HCT116 (cell line): ENCODE data around the gene FCGR3A. TPM values are rescaled to one million over a fixed set of nuclear protein-coding genes. Genes with fewer than 3 reads are reported as not detected.
"Not testable (repeated sequence)": the region's sequence is repeated elsewhere in the genome, so short reads cannot be mapped to it uniquely, and the experiment has no call there.

ENCODE experiments used
- ATAC-seq: fragments of 200-7000 bp; cut with Tn5 transposase; 2 replicates; pipeline ENCODE4 v1.9.1; 2020; ENCODE audit warnings: mild to moderate bottlenecking, moderate library complexity
- BruUV-seq: library from RNA; stranded (reverse); fragments of 400-500 nt; replicated peaks from 2 replicates; lab custom pipeline; 2021; lab: Mats Ljungman, UMichigan
- CTCF ChIA-PET: fragments of 300-600 bp; sonication (Branson Sonifier 250); formaldehyde crosslinking; loops from one replicate; lab custom pipeline; 2021; ENCODE audit warnings: antibody characterized with exemption; lab: Charles Lee
- POLR2A ChIA-PET: fragments of 300-600, 350-600 bp; sonication (Branson Sonifier 250); formaldehyde crosslinking; loops from one replicate; lab custom pipeline; 2021; ENCODE audit warnings: antibody characterized with exemption; lab: Charles Lee
- RAD21 ChIA-PET, 2 experiments: fragments of 300-600 bp; sonication (Branson Sonifier 250); formaldehyde crosslinking; loops; one replicate each; lab custom pipeline; 2023; ENCODE audit warnings: low total read pairs in 2 of 2; ENCODE audit not compliant: uncharacterized antibody in 2 of 2, unreplicated experiment in 2 of 2, low non-redundant PET in 1 of 2; lab: Charles Lee
- DNase-seq: peaks from one replicate; pipeline ENCODE4 v3.0.0-alpha.2; 2010; ENCODE audit warnings: low read depth, low spot score
- H2AFZ ChIP-seq: fragments of 200-600 bp; shearing (Covaris generic), sonication (generic); 2 replicates; pipeline ENCODE4 v1.6.1; 2017; ENCODE audit warnings: low read depth, mixed run types, mixed read lengths, antibody characterized with exemption, low read length; ENCODE audit not compliant: poor library complexity, severe bottlenecking
- H3K27ac ChIP-seq: 2 replicates; pipeline ENCODE4 v1.5.1; 2012; ENCODE audit warnings: low read depth, low read length
- H3K27me3 ChIP-seq: fragments of 200-600 bp; sonication (generic); 2 replicates; pipeline ENCODE4 v1.6.1; 2016; ENCODE audit warnings: mixed run types, low read length, mixed read lengths; ENCODE audit not compliant: insufficient read depth
- H3K36me3 ChIP-seq, 2 experiments: fragments of 200-500 bp in 1 of 2; fragments of 200-600 bp in 1 of 2; sonication (Bioruptor generic) in 1 of 2; sonication (generic) in 1 of 2; 2 replicates each; pipeline versions ENCODE4 v1.5.1 to v1.6.1; 2014 to 2016; ENCODE audit warnings: low read length in 2 of 2, inconsistent platforms in 1 of 2, mixed read lengths in 1 of 2, mixed run types in 1 of 2; ENCODE audit not compliant: insufficient read depth in 2 of 2, control insufficient read depth in 1 of 2
- H3K4me1 ChIP-seq, 2 experiments: fragments of 200-600 bp in 1 of 2; sonication (generic) in 1 of 2; 2 replicates each; pipeline versions ENCODE4 v1.5.1 to v1.6.1; 2012 to 2017; ENCODE audit warnings: low read length in 2 of 2, inconsistent platforms in 1 of 2, mild to moderate bottlenecking in 1 of 2, mixed read lengths in 1 of 2, mixed run types in 1 of 2, moderate library complexity in 1 of 2; ENCODE audit not compliant: insufficient read depth in 2 of 2, control insufficient read depth in 1 of 2
- H3K4me2 ChIP-seq: fragments of 200-600 bp; sonication (generic); 2 replicates; pipeline ENCODE4 v1.6.1; 2017; ENCODE audit warnings: mixed run types, low read length, mixed read lengths
- H3K4me3 ChIP-seq, 2 experiments: fragments of 200-600 bp in 1 of 2; sonication (generic) in 1 of 2; replicated peaks in 1 of 2; 2 replicates each; pipeline ENCODE4 v1.5.1; 2011 to 2016; ENCODE audit warnings: low read length in 2 of 2, control low read depth in 1 of 2, low read depth in 1 of 2, mild to moderate bottlenecking in 1 of 2, mixed read lengths in 1 of 2, mixed run types in 1 of 2
- H3K79me2 ChIP-seq: fragments of 200-600 bp; sonication (generic); 2 replicates; pipeline ENCODE4 v1.6.1; 2017; ENCODE audit warnings: mild to moderate bottlenecking, mixed run types, low read length, moderate library complexity, mixed read lengths; ENCODE audit not compliant: insufficient read depth
- H3K9ac ChIP-seq: fragments of 200-600 bp; sonication (generic); 2 replicates; pipeline ENCODE4 v1.6.1; 2016; ENCODE audit warnings: low read length, mixed read lengths
- H3K9me2 ChIP-seq: fragments of 200-600 bp; sonication (generic), shearing (Covaris generic); 2 replicates; pipeline ENCODE4 v1.6.1; 2017; ENCODE audit warnings: mixed run types, mild to moderate bottlenecking, moderate library complexity; ENCODE audit not compliant: insufficient read depth
- H3K9me3 ChIP-seq, 2 experiments: fragments of 200-500 bp in 1 of 2; fragments of 200-600 bp in 1 of 2; sonication (Bioruptor generic) in 1 of 2; sonication (generic) in 1 of 2; 2 replicates each; pipeline ENCODE4 v1.6.1; 2014 to 2017; ENCODE audit warnings: low read length in 2 of 2, mixed read lengths in 2 of 2, inconsistent platforms in 1 of 2, low read depth in 1 of 2, mild to moderate bottlenecking in 1 of 2, mixed run types in 1 of 2, moderate library complexity in 1 of 2; ENCODE audit not compliant: control insufficient read depth in 1 of 2, insufficient read depth in 1 of 2
- H4K20me1 ChIP-seq: fragments of 200-600 bp; sonication (generic), shearing (Covaris generic); 2 replicates; pipeline ENCODE4 v1.6.1; 2017; ENCODE audit warnings: mixed run types, mild to moderate bottlenecking, moderate library complexity; ENCODE audit not compliant: insufficient read depth
- ATF3 ChIP-seq: IDR thresholded peaks from 2 replicates; pipeline ENCODE4 v1.6.1; 2012
- CBX3 ChIP-seq: IDR thresholded peaks from 2 replicates; pipeline ENCODE4 v1.6.1; 2012; ENCODE audit warnings: low read depth
- EGR1 ChIP-seq: IDR thresholded peaks from 2 replicates; pipeline ENCODE4 v1.6.1; 2012; ENCODE audit warnings: low read depth
- FOSL1 ChIP-seq: IDR thresholded peaks from 2 replicates; pipeline ENCODE4 v1.6.1; 2012; ENCODE audit warnings: low read depth
- MAX ChIP-seq: IDR thresholded peaks from 2 replicates; pipeline ENCODE4 v1.6.1; 2012
- POLR2AphosphoS5 ChIP-seq: IDR thresholded peaks from 2 replicates; pipeline ENCODE4 v1.6.1; 2011; ENCODE audit warnings: mild to moderate bottlenecking, low read depth, low read length, moderate library complexity
- YY1 ChIP-seq: IDR thresholded peaks from 2 replicates; pipeline ENCODE4 v1.6.1; 2011; ENCODE audit warnings: low read length, low read depth, moderate library complexity, mild to moderate bottlenecking; ENCODE audit not compliant: insufficient replicate concordance; ENCODE audit errors: extremely low read depth
- intact Hi-C: fragments of 100-400 bp; cut with micrococcal nuclease; formaldehyde crosslinking; loops from 2 replicates; pipeline ENCODE4 v1.10.0; 2022
- total RNA-seq: library from RNA; stranded (reverse); gene quantifications from one replicate; pipeline ENCODE4 v1.2.1, GENCODE V29; 2021; ENCODE audit not compliant: unreplicated experiment

Gene FCGR3A
- total RNA-seq, 1 experiment from 2014 or later: 0.17 TPM

GRCh38 chr1:161530671-161531641 lies 18.7 kb downstream of the FCGR3A start:
- peak overlapping the region; percentile 67 for H3K4me2 ChIP-seq
- CTCF ChIA-PET: interaction anchor here (1.6 kb wide), 1 partner anchor 44 kb away, joined by 3 read pairs; no protein-coding TSS in a partner anchor
- H3K9me2 ChIP-seq, H4K20me1 ChIP-seq, RAD21 ChIA-PET, H3K27me3 ChIP-seq, H3K4me1 ChIP-seq, H3K79me2 ChIP-seq, H3K9me3 ChIP-seq, intact Hi-C loops, H2AFZ ChIP-seq, H3K36me3 ChIP-seq, BruUV-seq, POLR2A ChIA-PET: not testable (repeated sequence)
- peak overlapping the region; percentile 44 to 60 for H3K4me3 ChIP-seq
- peak overlapping the region; percentile 44 for H3K27ac ChIP-seq
- TF ChIP-seq POLR2AphosphoS5 (peak; percentile 31; the same call in 1 of the 2 replicates), CBX3 (peak; percentile 92), FOSL1 (peak; percentile 9; the same call in 1 of the 2 replicates), ATF3 (peak; percentile 99), EGR1 (peak; percentile 42; the same call in 1 of the 2 replicates), MAX (peak; percentile 7; the same call in 1 of the 2 replicates)
- DNase-seq (peak; percentile 89), ATAC-seq (peak; percentile 81)
- peak overlapping the region; percentile 60 for H3K9ac ChIP-seq

GRCh38 chr1:161530158-161530557 lies 19.5 kb downstream of the FCGR3A start:
- CTCF ChIA-PET: not testable (repeated sequence)

GRCh38 chr1:161529463-161530104 lies 20.0 kb downstream of the FCGR3A start:
- POLR2A ChIA-PET, CTCF ChIA-PET, ATAC-seq, RAD21 ChIA-PET, intact Hi-C loops, H3K27me3 ChIP-seq, H2AFZ ChIP-seq, H3K79me2 ChIP-seq, BruUV-seq, H3K9me3 ChIP-seq, H3K9me2 ChIP-seq, H4K20me1 ChIP-seq, H3K27ac ChIP-seq, H3K36me3 ChIP-seq, H3K4me1 ChIP-seq, DNase-seq: not testable (repeated sequence)
- peak overlapping the region; percentile 21 to 60; a peak in 3 of 4 replicates for H3K4me3 ChIP-seq
- H3K4me2 ChIP-seq: peak overlapping the region; percentile 67
- H3K9ac ChIP-seq: 0 out of 2 replicates have a peak overlapping the region, but pooled peaks have one; percentile 33

More at GRCh38 chr1:161530158-161530557, 19.5 kb downstream of the FCGR3A start:
- peak; percentile 94 for TF ChIP-seq ATF3
- peak; percentile 21 for TF ChIP-seq YY1
- TF ChIP-seq MAX: peak; percentile 63
- H3K9ac ChIP-seq: peak overlapping the region; percentile 60; the same call in 1 of the 2 replicates
- BruUV-seq, H4K20me1 ChIP-seq, POLR2A ChIA-PET, H3K79me2 ChIP-seq, H3K36me3 ChIP-seq, RAD21 ChIA-PET, intact Hi-C loops, H3K9me2 ChIP-seq, H2AFZ ChIP-seq, H3K4me1 ChIP-seq, H3K27me3 ChIP-seq, H3K9me3 ChIP-seq: not testable (repeated sequence)
- H3K4me3 ChIP-seq: peak overlapping the region; percentile 44 to 60
- H3K27ac ChIP-seq: peak overlapping the region; percentile 44; the same call in 1 of the 2 replicates
- H3K4me2 ChIP-seq: peak overlapping the region; percentile 67
- DNase-seq: peak; percentile 52
- peak; percentile 67 for ATAC-seq
